HCT116 (cell line): Measurements from ENCODE around the gene ST3GAL5. TPM values are rescaled to one million over a fixed set of nuclear protein-coding genes. Genes with fewer than 3 reads are reported as not detected.

Source experiments
- ATAC-seq: fragments of 200-7000 bp; cut with Tn5 transposase; 2 replicates; pipeline ENCODE4 v1.9.1; 2020; ENCODE audit warnings: mild to moderate bottlenecking, moderate library complexity
- BruUV-seq: library from RNA; stranded (reverse); fragments of 400-500 nt; replicated peaks from 2 replicates; lab custom pipeline; 2021; lab: Mats Ljungman, UMichigan
- CTCF ChIA-PET: fragments of 300-600 bp; sonication (Branson Sonifier 250); formaldehyde crosslinking; loops from one replicate; lab custom pipeline; 2021; ENCODE audit warnings: antibody characterized with exemption; lab: Charles Lee
- POLR2A ChIA-PET: fragments of 300-600, 350-600 bp; sonication (Branson Sonifier 250); formaldehyde crosslinking; loops from one replicate; lab custom pipeline; 2021; ENCODE audit warnings: antibody characterized with exemption; lab: Charles Lee
- RAD21 ChIA-PET, 2 experiments: fragments of 300-600 bp; sonication (Branson Sonifier 250); formaldehyde crosslinking; loops; one replicate each; lab custom pipeline; 2023; ENCODE audit warnings: low total read pairs in 2 of 2; ENCODE audit not compliant: uncharacterized antibody in 2 of 2, unreplicated experiment in 2 of 2, low non-redundant PET in 1 of 2; lab: Charles Lee
- DNase-seq: peaks from one replicate; pipeline ENCODE4 v3.0.0-alpha.2; 2010; ENCODE audit warnings: low read depth, low spot score
- H2AFZ ChIP-seq: fragments of 200-600 bp; shearing (Covaris generic), sonication (generic); 2 replicates; pipeline ENCODE4 v1.6.1; 2017; ENCODE audit warnings: low read depth, mixed run types, mixed read lengths, antibody characterized with exemption, low read length; ENCODE audit not compliant: poor library complexity, severe bottlenecking
- H3K27ac ChIP-seq: 2 replicates; pipeline ENCODE4 v1.5.1; 2012; ENCODE audit warnings: low read depth, low read length
- H3K27me3 ChIP-seq: fragments of 200-600 bp; sonication (generic); 2 replicates; pipeline ENCODE4 v1.6.1; 2016; ENCODE audit warnings: mixed run types, low read length, mixed read lengths; ENCODE audit not compliant: insufficient read depth
- H3K36me3 ChIP-seq, 2 experiments: fragments of 200-500 bp in 1 of 2; fragments of 200-600 bp in 1 of 2; sonication (Bioruptor generic) in 1 of 2; sonication (generic) in 1 of 2; 2 replicates each; pipeline versions ENCODE4 v1.5.1 to v1.6.1; 2014 to 2016; ENCODE audit warnings: low read length in 2 of 2, inconsistent platforms in 1 of 2, mixed read lengths in 1 of 2, mixed run types in 1 of 2; ENCODE audit not compliant: insufficient read depth in 2 of 2, control insufficient read depth in 1 of 2
- H3K4me1 ChIP-seq, 2 experiments: fragments of 200-600 bp in 1 of 2; sonication (generic) in 1 of 2; 2 replicates each; pipeline versions ENCODE4 v1.5.1 to v1.6.1; 2012 to 2017; ENCODE audit warnings: low read length in 2 of 2, inconsistent platforms in 1 of 2, mild to moderate bottlenecking in 1 of 2, mixed read lengths in 1 of 2, mixed run types in 1 of 2, moderate library complexity in 1 of 2; ENCODE audit not compliant: insufficient read depth in 2 of 2, control insufficient read depth in 1 of 2
- H3K4me2 ChIP-seq: fragments of 200-600 bp; sonication (generic); 2 replicates; pipeline ENCODE4 v1.6.1; 2017; ENCODE audit warnings: mixed run types, low read length, mixed read lengths
- H3K4me3 ChIP-seq, 2 experiments: fragments of 200-600 bp in 1 of 2; sonication (generic) in 1 of 2; replicated peaks in 1 of 2; 2 replicates each; pipeline ENCODE4 v1.5.1; 2011 to 2016; ENCODE audit warnings: low read length in 2 of 2, control low read depth in 1 of 2, low read depth in 1 of 2, mild to moderate bottlenecking in 1 of 2, mixed read lengths in 1 of 2, mixed run types in 1 of 2
- H3K79me2 ChIP-seq: fragments of 200-600 bp; sonication (generic); 2 replicates; pipeline ENCODE4 v1.6.1; 2017; ENCODE audit warnings: mild to moderate bottlenecking, mixed run types, low read length, moderate library complexity, mixed read lengths; ENCODE audit not compliant: insufficient read depth
- H3K9ac ChIP-seq: fragments of 200-600 bp; sonication (generic); 2 replicates; pipeline ENCODE4 v1.6.1; 2016; ENCODE audit warnings: low read length, mixed read lengths
- H3K9me2 ChIP-seq: fragments of 200-600 bp; sonication (generic), shearing (Covaris generic); 2 replicates; pipeline ENCODE4 v1.6.1; 2017; ENCODE audit warnings: mixed run types, mild to moderate bottlenecking, moderate library complexity; ENCODE audit not compliant: insufficient read depth
- H3K9me3 ChIP-seq, 2 experiments: fragments of 200-500 bp in 1 of 2; fragments of 200-600 bp in 1 of 2; sonication (Bioruptor generic) in 1 of 2; sonication (generic) in 1 of 2; 2 replicates each; pipeline ENCODE4 v1.6.1; 2014 to 2017; ENCODE audit warnings: low read length in 2 of 2, mixed read lengths in 2 of 2, inconsistent platforms in 1 of 2, low read depth in 1 of 2, mild to moderate bottlenecking in 1 of 2, mixed run types in 1 of 2, moderate library complexity in 1 of 2; ENCODE audit not compliant: control insufficient read depth in 1 of 2, insufficient read depth in 1 of 2
- H4K20me1 ChIP-seq: fragments of 200-600 bp; sonication (generic), shearing (Covaris generic); 2 replicates; pipeline ENCODE4 v1.6.1; 2017; ENCODE audit warnings: mixed run types, mild to moderate bottlenecking, moderate library complexity; ENCODE audit not compliant: insufficient read depth
- POLR2A ChIP-seq: IDR thresholded peaks from 2 replicates; pipeline ENCODE4 v1.7.0; 2011; ENCODE audit warnings: borderline replicate concordance; ENCODE audit not compliant: insufficient read depth, insufficient read length; ENCODE audit errors: extremely low read depth
- SIN3A ChIP-seq: IDR thresholded peaks from 2 replicates; pipeline ENCODE4 v1.6.1; 2012; ENCODE audit warnings: low read depth
- SP1 ChIP-seq: IDR thresholded peaks from 2 replicates; pipeline ENCODE4 v1.6.1; 2012; ENCODE audit warnings: low read depth
- SRF ChIP-seq: IDR thresholded peaks from 2 replicates; pipeline ENCODE4 v1.6.1; 2012; ENCODE audit warnings: low read depth
- YY1 ChIP-seq: IDR thresholded peaks from 2 replicates; pipeline ENCODE4 v1.6.1; 2011; ENCODE audit warnings: low read length, low read depth, moderate library complexity, mild to moderate bottlenecking; ENCODE audit not compliant: insufficient replicate concordance; ENCODE audit errors: extremely low read depth
- ZNF274 ChIP-seq: fragments of 200-500 bp; sonication (Bioruptor generic); IDR thresholded peaks from 2 replicates; pipeline ENCODE4 v1.6.1; 2014; ENCODE audit warnings: mild to moderate bottlenecking, low read depth, low read length, inconsistent platforms
- intact Hi-C: fragments of 100-400 bp; cut with micrococcal nuclease; formaldehyde crosslinking; loops from 2 replicates; pipeline ENCODE4 v1.10.0; 2022
- total RNA-seq: library from RNA; stranded (reverse); gene quantifications from one replicate; pipeline ENCODE4 v1.2.1, GENCODE V29; 2021; ENCODE audit not compliant: unreplicated experiment
- TF ChIP-seq, protein P1 (sequence below): IDR thresholded peaks from 2 replicates; pipeline ENCODE4 v1.6.1; 2012
- TF ChIP-seq, protein P2 (sequence below), 3 experiments: fragments of 200-600 bp in 1 of 3; sonication (generic) in 1 of 3; IDR thresholded peaks in 2 of 3; conservative IDR thresholded peaks in 1 of 3; 2 replicates each; pipeline ENCODE4 v1.5.1; 2012 to 2017; ENCODE audit warnings: low read depth in 2 of 3, low read length in 2 of 3, antibody characterized with exemption in 1 of 3, borderline replicate concordance in 1 of 3, control low read depth in 1 of 3, mild to moderate bottlenecking in 1 of 3, mixed read lengths in 1 of 3, mixed run types in 1 of 3, moderate library complexity in 1 of 3; ENCODE audit not compliant: insufficient read depth in 1 of 3
- TF ChIP-seq, protein P3 (sequence below): IDR thresholded peaks from 2 replicates; pipeline ENCODE4 v1.6.1; 2011; ENCODE audit warnings: mild to moderate bottlenecking, low read length, moderate library complexity; ENCODE audit not compliant: insufficient replicate concordance; ENCODE audit errors: extremely low read depth

The ST3GAL5 gene
- total RNA-seq, 1 experiment from 2014 or later, result 14.8 TPM

DNA sequence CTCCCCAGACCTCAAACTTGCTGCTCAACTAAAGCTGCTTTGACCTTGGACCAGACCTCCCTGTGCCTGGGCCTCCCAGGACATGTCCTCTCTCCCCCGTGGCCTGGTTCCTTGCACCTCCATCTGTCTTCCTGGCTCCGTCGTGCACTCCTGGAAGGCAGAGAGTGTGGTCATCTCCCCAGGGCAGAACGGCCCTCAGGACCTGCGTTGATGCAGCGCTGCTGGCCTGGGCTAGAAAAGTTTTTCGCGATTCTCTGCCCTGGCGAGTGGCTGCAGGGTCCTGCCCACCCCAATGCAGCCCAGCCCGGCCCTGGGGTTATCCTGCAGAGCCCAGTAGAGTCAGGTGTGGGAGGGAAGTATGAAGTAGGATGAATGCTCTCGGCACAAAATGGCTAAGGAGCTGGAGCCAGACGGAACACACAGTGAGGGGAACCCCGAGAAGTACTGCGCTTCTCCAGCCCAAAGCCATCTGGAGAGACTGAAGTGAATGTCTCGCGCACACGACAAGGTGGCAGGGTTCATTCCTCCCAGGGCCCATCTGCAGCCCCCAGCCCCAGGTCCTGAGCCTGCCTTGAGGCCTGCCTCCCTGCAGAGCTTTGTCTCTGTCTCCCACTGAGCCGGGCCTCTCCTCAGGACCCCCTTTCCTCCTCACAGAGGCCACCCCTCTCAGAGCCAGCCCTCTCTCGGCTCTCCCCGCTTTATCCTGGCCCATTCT, 93.3 kb downstream of the ST3GAL5 start:
- ChIA-PET RAD21 (no interaction called here), POLR2A (no interaction called here), CTCF (interaction anchor here (0.7 to 1.3 kb wide), 2 partner anchors 8 to 23 kb away, joined by 3 read pairs; no protein-coding TSS in a partner anchor)
- Histone ChIP-seq H2AFZ (no peak overlapping the region), H4K20me1 (no peaks in the 10 kb centered on the region), H3K27ac (no peak overlapping the region), H3K36me3 (no peaks in the 10 kb centered on the region), H3K4me2 (no peak overlapping the region), H3K9me2 (no peaks in the 10 kb centered on the region)
- no peak for ATAC-seq
- TF ChIP-seq SIN3A (no peak), YY1 (no peak)
- TF ChIP-seq, all 23 proteins: peak for 0
- peaks cover 4% of the 10 kb centered on the region; the same call in 1 of the 2 replicates for H3K27me3 ChIP-seq
- no peak for DNase-seq
- H3K9me3 ChIP-seq, result no peaks in the 10 kb centered on the region
- H3K4me3 ChIP-seq, result no peak overlapping the region
- intact Hi-C loops, result no loop called here
- H3K4me1 ChIP-seq, result peaks cover 18 to 24% of the 10 kb centered on the region in 2 experiments
- no peaks in the 10 kb centered on the region for H3K79me2 ChIP-seq
- no peak overlapping the region for H3K9ac ChIP-seq
- BruUV-seq, result no TSS peak

DNA sequence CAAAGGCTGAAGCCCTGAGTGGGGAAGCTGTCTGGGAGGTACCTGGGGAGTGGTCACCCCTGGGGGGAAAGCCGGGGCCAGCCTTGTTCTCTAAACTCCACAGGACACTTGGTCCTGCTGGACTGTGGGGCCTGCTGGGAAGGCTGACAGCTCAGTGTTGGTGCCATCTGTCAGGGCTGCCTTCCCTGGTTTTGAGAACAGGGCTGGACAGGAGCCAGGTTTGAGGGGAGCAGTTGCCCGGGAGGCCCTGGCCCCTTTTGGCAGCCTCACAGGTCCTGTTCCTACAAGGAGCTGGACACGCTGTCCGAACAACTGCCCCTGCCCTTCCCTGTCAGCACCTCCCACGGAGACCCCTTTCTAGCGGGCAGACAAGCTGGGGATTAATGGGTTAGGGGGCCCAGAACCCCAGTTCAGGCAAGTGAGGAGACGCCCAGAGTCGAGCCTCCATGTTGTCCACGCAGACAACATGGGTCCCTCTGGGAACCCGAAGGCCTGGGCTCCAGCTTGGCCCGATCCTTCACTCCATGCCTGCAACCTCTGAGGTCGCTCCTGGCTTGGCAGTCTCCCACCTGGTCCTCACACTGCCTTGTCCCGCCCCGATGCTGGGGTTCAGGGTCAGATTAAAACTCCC, 94.2 kb downstream of the ST3GAL5 start:
- Histone ChIP-seq H3K4me3 (no peak overlapping the region), H3K27me3 (peaks cover 4% of the 10 kb centered on the region; the same call in 1 of the 2 replicates), H3K4me2 (no peak overlapping the region), H2AFZ (no peak overlapping the region), H3K9me3 (no peaks in the 10 kb centered on the region), H3K9me2 (no peaks in the 10 kb centered on the region), H3K4me1 (peaks cover 13 to 19% of the 10 kb centered on the region in 2 experiments), H3K79me2 (no peaks in the 10 kb centered on the region), H4K20me1 (no peaks in the 10 kb centered on the region), H3K27ac (no peak overlapping the region), H3K36me3 (no peaks in the 10 kb centered on the region), H3K9ac (no peak overlapping the region)
- intact Hi-C loops, result no loop called here
- no peak for DNase-seq
- RAD21 ChIA-PET, result no interaction called here
- no TSS peak for BruUV-seq
- POLR2A ChIA-PET, result no interaction called here
- CTCF ChIA-PET, result interaction anchor here (0.7 to 1.3 kb wide), 2 partner anchors 9 to 22 kb away, joined by 3 read pairs; no protein-coding TSS in a partner anchor
- no peak for ATAC-seq
- TF ChIP-seq, protein P1, sequence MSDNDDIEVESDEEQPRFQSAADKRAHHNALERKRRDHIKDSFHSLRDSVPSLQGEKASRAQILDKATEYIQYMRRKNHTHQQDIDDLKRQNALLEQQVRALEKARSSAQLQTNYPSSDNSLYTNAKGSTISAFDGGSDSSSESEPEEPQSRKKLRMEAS, result no peak
- TF ChIP-seq SIN3A (no peak), POLR2A (no peak), ZNF274 (no peak), SP1 (no peak), SRF (no peak)
- TF ChIP-seq, protein P2, sequence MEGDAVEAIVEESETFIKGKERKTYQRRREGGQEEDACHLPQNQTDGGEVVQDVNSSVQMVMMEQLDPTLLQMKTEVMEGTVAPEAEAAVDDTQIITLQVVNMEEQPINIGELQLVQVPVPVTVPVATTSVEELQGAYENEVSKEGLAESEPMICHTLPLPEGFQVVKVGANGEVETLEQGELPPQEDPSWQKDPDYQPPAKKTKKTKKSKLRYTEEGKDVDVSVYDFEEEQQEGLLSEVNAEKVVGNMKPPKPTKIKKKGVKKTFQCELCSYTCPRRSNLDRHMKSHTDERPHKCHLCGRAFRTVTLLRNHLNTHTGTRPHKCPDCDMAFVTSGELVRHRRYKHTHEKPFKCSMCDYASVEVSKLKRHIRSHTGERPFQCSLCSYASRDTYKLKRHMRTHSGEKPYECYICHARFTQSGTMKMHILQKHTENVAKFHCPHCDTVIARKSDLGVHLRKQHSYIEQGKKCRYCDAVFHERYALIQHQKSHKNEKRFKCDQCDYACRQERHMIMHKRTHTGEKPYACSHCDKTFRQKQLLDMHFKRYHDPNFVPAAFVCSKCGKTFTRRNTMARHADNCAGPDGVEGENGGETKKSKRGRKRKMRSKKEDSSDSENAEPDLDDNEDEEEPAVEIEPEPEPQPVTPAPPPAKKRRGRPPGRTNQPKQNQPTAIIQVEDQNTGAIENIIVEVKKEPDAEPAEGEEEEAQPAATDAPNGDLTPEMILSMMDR (IDR thresholded peaks at IDR 0.05 in 2 of 3, conservative IDR thresholded peaks at IDR 0.05 in 1 of 3; ENCODE audit: borderline replicate concordance in 1 of 3, insufficient read depth in 1 of 3, low read depth in 2 of 3, low read length in 2 of 3), result no peak
- TF ChIP-seq, protein P3, sequence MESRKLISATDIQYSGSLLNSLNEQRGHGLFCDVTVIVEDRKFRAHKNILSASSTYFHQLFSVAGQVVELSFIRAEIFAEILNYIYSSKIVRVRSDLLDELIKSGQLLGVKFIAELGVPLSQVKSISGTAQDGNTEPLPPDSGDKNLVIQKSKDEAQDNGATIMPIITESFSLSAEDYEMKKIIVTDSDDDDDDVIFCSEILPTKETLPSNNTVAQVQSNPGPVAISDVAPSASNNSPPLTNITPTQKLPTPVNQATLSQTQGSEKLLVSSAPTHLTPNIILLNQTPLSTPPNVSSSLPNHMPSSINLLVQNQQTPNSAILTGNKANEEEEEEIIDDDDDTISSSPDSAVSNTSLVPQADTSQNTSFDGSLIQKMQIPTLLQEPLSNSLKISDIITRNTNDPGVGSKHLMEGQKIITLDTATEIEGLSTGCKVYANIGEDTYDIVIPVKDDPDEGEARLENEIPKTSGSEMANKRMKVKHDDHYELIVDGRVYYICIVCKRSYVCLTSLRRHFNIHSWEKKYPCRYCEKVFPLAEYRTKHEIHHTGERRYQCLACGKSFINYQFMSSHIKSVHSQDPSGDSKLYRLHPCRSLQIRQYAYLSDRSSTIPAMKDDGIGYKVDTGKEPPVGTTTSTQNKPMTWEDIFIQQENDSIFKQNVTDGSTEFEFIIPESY, result no peak
